DMS114 treated with DMSO at 0.1 percent for 48 hours (cell line): ENCODE data around the gene FOXN3.
"Not testable (repeated sequence)": the region's sequence is repeated elsewhere in the genome, so short reads cannot be mapped to it uniquely, and the experiment has no call there.

Source experiments
- DNase-seq: peaks from one replicate; lab custom pipeline; 2025; ENCODE audit not compliant: unreplicated experiment; lab: John Stamatoyannopoulos, UW

FOXN3 gene

GRCh38 chr14:89255012-89255411 is 162.0 kb downstream of the FOXN3 start:
- DNase-seq, result no peak

- DNase-seq, result no peak
Observed at GRCh38 chr14:89254166-89254909, 162.7 kb downstream of the FOXN3 start.

DNA sequence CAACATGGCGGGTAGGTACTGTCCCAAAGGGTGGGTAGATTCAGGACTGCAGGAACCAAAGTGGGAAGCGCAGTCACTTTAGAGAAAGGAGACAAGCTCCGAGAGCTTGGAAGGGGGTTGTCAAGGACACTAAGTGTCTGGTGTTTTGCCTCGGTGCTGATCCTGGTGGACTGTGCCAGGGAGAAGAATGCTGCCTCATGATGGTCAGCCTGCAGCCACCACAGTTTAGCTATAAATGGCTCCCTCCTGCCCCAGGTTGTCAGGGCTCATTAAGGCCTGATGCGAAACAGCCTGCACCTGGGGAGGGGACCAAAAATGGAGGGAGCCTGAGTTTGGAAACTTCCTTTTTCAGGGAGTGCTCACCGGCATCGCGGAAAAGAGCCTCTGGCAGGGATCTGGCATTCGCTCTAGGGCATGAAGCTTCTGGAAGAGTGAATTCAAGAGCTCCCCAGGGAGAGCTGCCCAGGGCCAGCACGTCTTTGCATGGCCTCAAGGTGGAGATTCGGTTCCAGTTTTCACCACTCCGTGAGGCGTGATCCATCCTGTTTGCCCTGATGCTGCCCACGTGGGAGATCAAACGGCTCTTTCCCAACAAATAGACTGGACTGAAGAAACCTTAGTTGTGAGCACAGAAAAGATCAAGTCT is 164.0 kb downstream of the FOXN3 start:
- no peak for DNase-seq

GRCh38 chr14:89251061-89251460 is 166.0 kb downstream of the FOXN3 start:
- no peak for DNase-seq

- not testable (repeated sequence) for DNase-seq
Observed at GRCh38 chr14:89250655-89250975, 166.4 kb downstream of the FOXN3 start.

DNA sequence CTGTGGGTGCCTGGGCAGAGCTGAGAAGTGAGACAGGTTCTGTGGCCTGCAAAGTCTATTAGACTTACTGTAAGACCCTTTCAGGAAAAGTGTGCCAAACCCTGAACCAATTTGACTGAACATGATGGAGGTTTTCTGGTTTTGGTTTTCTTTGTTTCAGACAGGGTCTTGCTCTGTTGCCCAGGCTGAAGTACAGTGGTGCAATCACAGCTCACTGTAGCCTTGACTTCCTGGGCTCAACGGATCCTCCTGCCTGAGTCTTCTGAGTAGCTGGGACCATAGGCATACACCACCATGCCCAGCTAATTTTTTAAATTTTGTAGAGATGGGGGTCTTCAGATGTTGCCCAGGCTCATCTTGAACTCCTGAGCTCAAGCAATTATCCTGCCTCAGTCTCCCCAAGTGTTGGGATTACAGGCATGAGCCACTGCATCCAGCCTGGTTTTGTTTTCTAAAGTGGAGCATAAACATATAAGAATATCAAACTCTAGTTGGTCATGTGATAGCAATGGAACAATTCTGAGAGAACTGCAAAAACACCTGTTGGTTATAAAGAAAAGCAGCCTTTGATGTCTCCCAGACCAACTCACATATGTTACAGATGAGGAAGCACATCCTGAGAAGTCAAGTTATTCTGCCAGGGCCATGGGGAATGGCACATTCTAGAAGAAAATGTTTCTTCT is 166.9 kb downstream of the FOXN3 start:
- DNase-seq, result no peak

GRCh38 chr14:89249065-89249695 is 167.9 kb downstream of the FOXN3 start:
- DNase-seq, result no peak

DNA sequence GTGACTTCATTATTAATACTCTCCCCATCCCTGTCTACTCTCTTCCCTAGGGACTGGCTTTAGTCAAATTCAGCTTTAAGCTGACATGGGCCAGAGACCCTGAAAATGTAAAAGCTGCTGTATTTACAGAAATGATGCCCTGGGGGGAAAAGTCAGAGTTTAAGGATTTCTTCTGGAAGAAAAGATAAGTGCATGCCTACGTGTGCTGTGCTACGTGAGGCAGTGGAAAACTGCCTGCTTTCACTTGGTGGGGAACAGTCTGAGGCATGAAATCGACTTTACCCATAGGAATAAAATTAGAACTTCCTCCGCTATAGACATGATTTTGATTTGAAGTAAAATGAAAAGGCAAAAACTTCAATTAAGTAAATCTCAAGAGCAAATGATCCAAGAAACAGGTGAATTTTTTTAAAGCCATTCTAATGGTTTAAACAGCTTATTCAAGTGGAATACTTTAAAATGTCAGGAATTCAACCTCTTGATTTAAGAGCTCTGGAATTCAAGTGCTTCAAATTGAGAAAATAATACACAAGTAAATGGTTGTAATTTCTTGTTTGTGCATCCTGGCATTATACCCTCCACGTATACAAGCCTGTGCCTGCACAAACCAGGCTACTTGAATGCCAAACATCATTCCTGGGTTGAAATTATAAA is 168.5 kb downstream of the FOXN3 start:
- no peak for DNase-seq

GRCh38 chr14:89247457-89248122 is 169.4 kb downstream of the FOXN3 start:
- no peak for DNase-seq

DNA sequence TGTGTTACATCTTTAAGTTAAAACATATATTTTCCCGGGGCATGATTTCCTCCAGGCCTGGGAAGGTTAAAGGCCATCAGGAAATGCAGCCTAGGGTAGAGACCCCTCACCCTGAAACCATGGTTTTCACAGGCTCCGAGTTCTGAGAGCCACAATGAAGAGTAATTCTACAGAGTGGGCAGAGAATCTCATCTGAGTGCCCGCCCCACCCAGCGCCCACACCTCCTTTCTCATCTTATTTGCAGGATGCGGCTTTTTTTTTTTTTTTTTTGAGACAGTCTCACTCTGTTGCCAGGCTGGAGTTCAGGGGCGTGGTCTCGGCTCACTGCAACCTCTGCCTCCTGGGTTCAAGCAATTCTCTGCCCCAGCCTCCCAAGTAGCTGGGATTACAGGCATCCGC is 170.7 kb downstream of the FOXN3 start:
- DNase-seq, result no peak

DNA sequence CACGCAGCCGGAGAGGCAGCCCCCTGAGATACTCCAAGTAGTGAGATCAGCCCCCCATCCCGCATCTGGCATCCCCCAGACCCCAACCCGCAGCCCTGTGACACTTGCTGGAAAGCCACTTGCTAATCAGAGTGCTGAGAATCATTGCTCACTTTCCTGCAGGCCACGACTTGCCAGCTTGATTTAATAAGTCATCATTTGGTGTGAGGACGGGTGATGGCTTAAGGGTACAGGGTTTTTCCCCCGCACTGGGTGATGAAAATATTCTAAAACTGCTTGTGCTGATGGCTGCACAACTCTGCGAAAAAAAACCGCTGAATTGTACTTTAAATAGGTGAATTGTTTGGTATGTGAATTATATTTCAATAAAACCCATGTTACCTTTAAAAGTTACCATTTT is 171.2 kb downstream of the FOXN3 start:
- DNase-seq, result no peak

GRCh38 chr14:89244720-89245119 is 172.3 kb downstream of the FOXN3 start:
- no peak for DNase-seq

GRCh38 chr14:89243741-89244140 is 173.3 kb downstream of the FOXN3 start:
- no peak for DNase-seq

GRCh38 chr14:89243286-89243685 is 173.7 kb downstream of the FOXN3 start:
- DNase-seq, result no peak

DNA sequence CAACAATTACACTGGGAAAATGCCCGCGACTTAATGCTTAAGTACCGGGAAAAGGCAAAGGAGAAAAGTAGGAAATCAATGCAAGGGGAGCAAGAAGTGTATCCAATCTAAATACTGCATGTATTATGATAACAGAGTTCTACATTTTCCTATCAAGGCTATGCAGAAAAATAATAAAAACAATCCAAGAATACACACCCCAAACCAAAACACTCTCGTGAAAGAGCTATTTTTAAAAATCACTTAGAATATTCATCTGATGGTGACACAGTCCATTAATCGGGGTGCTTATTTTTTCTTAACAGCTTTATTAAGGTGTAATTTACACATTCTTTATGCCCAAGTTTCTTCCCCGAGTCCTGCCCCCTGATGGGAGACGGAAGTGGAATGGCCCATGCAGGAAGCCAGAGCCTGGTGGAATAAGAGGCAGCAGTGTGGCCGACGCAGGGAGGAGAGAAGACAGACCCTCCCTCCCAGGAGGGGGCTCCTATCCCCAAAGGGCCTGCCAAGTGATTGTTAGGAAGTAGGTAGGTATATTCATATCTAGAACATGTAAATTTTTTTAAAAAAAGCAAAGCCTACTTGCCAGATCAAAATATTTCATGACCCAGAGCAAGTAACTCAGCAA is 174.3 kb downstream of the FOXN3 start:
- no peak for DNase-seq

DNA sequence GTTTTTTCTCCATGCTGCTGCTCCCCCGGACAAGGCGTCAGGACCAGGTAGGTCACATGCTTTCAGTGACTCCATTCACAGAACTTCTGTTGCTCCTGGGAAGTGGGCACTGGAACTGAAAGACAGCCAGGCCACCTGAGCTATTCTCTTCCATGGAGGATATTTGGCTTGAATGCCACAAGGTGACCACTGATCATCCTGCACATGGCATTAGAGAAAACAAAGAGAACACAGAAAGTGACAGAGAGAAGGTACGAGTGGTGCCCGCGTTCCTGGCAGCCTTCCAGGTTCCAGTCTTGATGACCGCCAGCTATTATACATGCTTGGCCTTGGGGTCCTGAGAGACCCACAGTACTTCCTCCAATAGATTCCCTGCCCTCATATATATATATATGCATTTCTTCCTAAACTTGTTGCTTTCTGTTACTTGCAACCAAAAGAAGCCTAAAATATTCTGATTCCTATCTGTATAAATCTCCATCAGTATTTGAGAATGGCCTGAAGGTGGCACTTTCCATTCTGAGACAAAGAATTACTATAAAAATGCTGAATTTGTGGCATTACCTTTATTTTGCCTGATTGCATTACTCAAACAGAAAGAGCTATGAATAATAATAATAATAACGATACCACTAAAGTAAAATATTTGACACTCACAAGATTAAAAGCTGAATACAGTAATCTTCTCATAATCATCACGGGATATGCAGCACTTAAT is 174.9 kb downstream of the FOXN3 start:
- DNase-seq, result no peak

DNA sequence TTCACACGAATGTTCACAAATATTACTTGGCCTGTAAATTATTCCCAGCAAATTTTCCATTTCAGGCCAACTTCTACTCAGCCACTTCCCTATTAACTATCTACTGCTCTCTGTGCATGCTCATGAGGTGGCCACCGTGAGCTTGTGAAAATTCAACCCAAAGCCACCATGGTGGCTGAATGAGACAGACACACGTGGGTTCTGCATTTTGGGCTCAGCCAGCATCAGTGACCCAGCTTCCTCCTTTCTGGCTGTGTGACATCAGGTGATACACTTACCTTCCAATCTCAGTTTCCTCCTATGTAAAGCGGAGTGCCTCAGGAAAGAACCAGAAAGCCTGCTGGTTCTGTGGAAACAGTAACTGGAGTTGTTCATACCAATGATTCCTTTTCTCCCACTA is 175.8 kb downstream of the FOXN3 start:
- no peak for DNase-seq

DNA sequence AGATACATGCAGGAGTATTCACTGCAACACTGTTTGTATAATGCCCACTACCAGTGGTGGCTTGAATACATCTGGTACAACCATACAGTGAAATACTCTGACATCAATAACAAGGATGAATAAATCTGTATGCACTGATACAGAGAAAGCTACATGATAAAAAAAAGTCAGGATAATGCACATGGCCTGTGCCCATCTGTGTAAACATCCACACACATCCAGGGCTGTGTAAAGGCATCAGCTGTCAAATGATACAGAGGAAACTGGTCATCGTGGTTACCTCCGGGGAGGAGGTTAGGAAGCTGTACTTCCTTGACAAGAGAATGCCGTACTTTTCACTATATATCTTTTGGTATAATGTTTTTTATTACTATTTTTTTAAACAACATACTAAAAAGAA is 176.6 kb downstream of the FOXN3 start:
- no peak for DNase-seq

DNA sequence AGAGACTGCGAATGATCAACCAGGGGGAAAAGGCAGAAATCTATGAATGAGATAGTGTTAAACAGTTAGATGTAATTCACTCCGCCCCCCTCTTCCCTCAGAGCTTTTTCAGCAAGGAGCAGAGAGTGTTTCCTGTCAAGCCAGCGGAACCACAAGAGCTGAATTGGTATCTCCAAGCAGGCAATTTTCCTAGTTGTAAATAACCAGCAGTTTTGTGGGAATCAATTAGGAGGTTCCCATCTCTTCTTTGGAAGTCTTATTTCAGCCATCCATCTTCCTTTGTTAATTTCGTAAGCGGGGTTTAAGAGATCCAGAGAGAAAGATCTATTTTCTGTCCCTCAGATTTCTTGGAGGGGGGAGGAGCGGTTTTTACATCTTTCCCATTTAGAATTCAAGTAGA is 178.0 kb downstream of the FOXN3 start:
- no peak for DNase-seq
